Right atrium auricular region (tissue), 2 donors: ENCODE results near the gene CFAP65. TPM values are rescaled to one million over a fixed set of nuclear protein-coding genes. Genes with fewer than 3 reads are reported as not detected.

Experiments
- DNase-seq: peaks from one replicate; pipeline ENCODE4 v3.0.0-alpha.2; 2019; ENCODE audit warnings: low spot score
- H3K27ac ChIP-seq, 2 donors: fragments of 200-600 bp; sonication (generic); 1 replicate in 1 of 2; 2 replicates in 1 of 2; pipeline ENCODE4 v1.5.1; 2016 to 2019
- H3K27me3 ChIP-seq, 2 donors: fragments of 200-600 bp; sonication (generic); one replicate each; pipeline versions ENCODE4 v1.5.1 to v1.6.0; 2017 to 2019
- H3K36me3 ChIP-seq: fragments of 200-600 bp; sonication (generic); one replicate; pipeline ENCODE4 v1.5.1; 2016
- H3K4me1 ChIP-seq, 2 donors: fragments of 200-600 bp; sonication (generic); one replicate each; pipeline versions ENCODE4 v1.5.1 to v1.6.0; 2017 to 2019
- H3K4me3 ChIP-seq, 2 donors: fragments of 200-600 bp; sonication (generic); 1 replicate in 1 of 2; 2 replicates in 1 of 2; pipeline ENCODE4 v1.5.1; 2017 to 2019; ENCODE audit warnings: mild to moderate bottlenecking in 1 of 2, moderate library complexity in 1 of 2
- H3K9me3 ChIP-seq, 2 donors: fragments of 200-600 bp; sonication (generic); one replicate each; pipeline ENCODE4 v1.5.1; 2019
- CTCF ChIP-seq, 2 donors: fragments of 200-600 bp; sonication (generic); IDR thresholded peaks; one replicate each; pipeline ENCODE4 v1.5.1; 2019; ENCODE audit warnings: antibody characterized with exemption in 2 of 2
- total RNA-seq, 2 donors: library from RNA; depleted of rRNA; stranded (reverse); fragments of >200 nt; gene quantifications; one replicate each; pipeline ENCODE4 v1.1.0, GENCODE V29; 2016

The CFAP65 gene
- total RNA-seq, 2 donors from 2014 or later = not detected

DNA sequence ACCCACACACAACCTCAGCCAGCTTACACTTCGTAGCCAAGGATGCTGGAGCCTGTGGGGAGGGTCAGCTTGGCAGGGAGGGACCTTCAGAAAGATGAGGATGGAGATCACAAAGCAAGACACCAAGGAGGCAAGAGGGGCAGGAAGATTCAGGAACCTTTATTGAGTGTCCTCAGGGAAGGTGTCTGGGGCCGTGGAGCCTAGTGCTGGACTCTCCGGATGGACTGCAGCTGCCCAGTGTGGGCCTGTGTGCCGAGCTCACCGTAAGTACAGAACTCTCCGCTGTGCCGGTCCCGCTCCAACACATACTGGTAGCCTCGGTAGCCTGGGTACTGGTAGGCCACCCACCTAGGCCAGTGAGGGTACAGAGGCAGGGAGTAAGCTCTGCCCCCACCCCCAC, 51.3 kb downstream of the CFAP65 start:
- Histone ChIP-seq H3K4me3 (no peak overlapping the region), H3K4me1 (peaks cover 0 to 22% of the 10 kb centered on the region in 2 donors), H3K27me3 (peaks cover 36 to 93% of the 10 kb centered on the region in 2 donors), H3K27ac (no peak overlapping the region), H3K9me3 (no peaks in the 10 kb centered on the region), H3K36me3 (no peaks in the 10 kb centered on the region)
- TF ChIP-seq CTCF (IDR thresholded peaks at IDR 0.05) = no peak
- DNase-seq = no peak

DNA sequence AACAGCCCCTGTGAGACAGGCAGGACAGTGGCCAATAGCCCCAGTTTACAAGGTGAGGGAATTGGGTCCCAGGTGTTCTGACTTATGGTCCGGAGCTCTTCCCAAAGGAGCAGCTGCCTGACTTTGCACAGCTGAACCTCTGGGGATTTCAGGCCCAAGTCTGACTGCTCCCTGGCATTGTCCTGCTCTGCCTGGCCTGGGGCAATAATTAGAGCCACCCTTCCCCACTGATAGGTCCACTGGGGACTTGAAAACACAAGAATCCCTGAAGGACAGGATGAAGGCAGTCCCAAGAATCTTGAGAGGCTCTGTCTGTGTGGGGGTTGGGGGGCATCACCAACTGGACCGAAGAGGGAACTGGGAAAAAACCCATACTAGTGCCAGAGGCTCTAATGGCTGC, 52.7 kb downstream of the CFAP65 start:
- H3K27ac ChIP-seq = no peak overlapping the region
- no peak for DNase-seq
- no peaks in the 10 kb centered on the region for H3K9me3 ChIP-seq
- H3K4me3 ChIP-seq = no peak overlapping the region
- no peak for TF ChIP-seq CTCF (IDR thresholded peaks at IDR 0.05)
- H3K27me3 ChIP-seq = peaks cover 34 to 93% of the 10 kb centered on the region in 2 donors
- H3K36me3 ChIP-seq = no peaks in the 10 kb centered on the region
- H3K4me1 ChIP-seq = peaks cover 0 to 31% of the 10 kb centered on the region in 2 donors

GRCh38 chr2:218988164-218988563, 53.2 kb downstream of the CFAP65 start:
- no peak for TF ChIP-seq CTCF (IDR thresholded peaks at IDR 0.05)
- Histone ChIP-seq H3K36me3 (no peaks in the 10 kb centered on the region), H3K9me3 (no peaks in the 10 kb centered on the region), H3K4me3 (no peak overlapping the region), H3K4me1 (peaks cover 0 to 28% of the 10 kb centered on the region in 2 donors), H3K27ac (no peak overlapping the region), H3K27me3 (peaks cover 35 to 93% of the 10 kb centered on the region in 2 donors)
- DNase-seq = no peak

- H3K36me3 ChIP-seq = no peaks in the 10 kb centered on the region
- no peak for DNase-seq
- peaks cover 0 to 39% of the 10 kb centered on the region in 2 donors for H3K4me1 ChIP-seq
- H3K4me3 ChIP-seq = no peak overlapping the region
- no peak overlapping the region for H3K27ac ChIP-seq
- peaks cover 42 to 91% of the 10 kb centered on the region in 2 donors for H3K27me3 ChIP-seq
- no peak for TF ChIP-seq CTCF (IDR thresholded peaks at IDR 0.05)
- H3K9me3 ChIP-seq = no peaks in the 10 kb centered on the region
Measured at GRCh38 chr2:218986148-218986761, 55.1 kb downstream of the CFAP65 start.

- DNase-seq = no peak
- H3K9me3 ChIP-seq = no peaks in the 10 kb centered on the region
- no peak overlapping the region for H3K27ac ChIP-seq
- H3K4me3 ChIP-seq = peak overlapping the region in 1 of 2 donors; percentile 20
- peaks cover 0 to 46% of the 10 kb centered on the region in 2 donors for H3K4me1 ChIP-seq
- H3K36me3 ChIP-seq = no peaks in the 10 kb centered on the region
- peaks cover 40 to 92% of the 10 kb centered on the region in 2 donors for H3K27me3 ChIP-seq
- TF ChIP-seq CTCF (IDR thresholded peaks at IDR 0.05) = no peak
Measured at GRCh38 chr2:218985325-218986091, 55.8 kb downstream of the CFAP65 start.
